Measurements from ENCODE around the gene MFSD2B.

MFSD2B gene

GRCh38 chr2:24008672-24009366, 1.1 kb upstream of the MFSD2B start:
- ATAC-seq = no peak
- TF ChIP-seq PPARA (CRISPR knock-in tag; IDR thresholded peaks at IDR 0.05; ENCODE audit: borderline replicate concordance) (no peak), TCF4 (CRISPR knock-in tag; IDR thresholded peaks at IDR 0.05; ENCODE audit: borderline replicate concordance) (no peak), PATZ1 (CRISPR knock-in tag; IDR thresholded peaks at IDR 0.05; ENCODE audit: borderline replicate concordance) (no peak), ZFP3 (CRISPR knock-in tag; IDR thresholded peaks at IDR 0.05) (no peak), SNAI2 (CRISPR knock-in tag; IDR thresholded peaks at IDR 0.05) (no peak)

- no peak for ATAC-seq
- no peak for TF ChIP-seq ZFP3 (CRISPR knock-in tag; IDR thresholded peaks at IDR 0.05)
- TF ChIP-seq ZNF70 (CRISPR knock-in tag; IDR thresholded peaks at IDR 0.05) = no peak
These were observed 562 bp upstream of the MFSD2B start for GRCh38 chr2:24009367-24009679.

GRCh38 chr2:24010477-24011249, 778 bp downstream of the MFSD2B start:
- peak; percentile 39 for ATAC-seq

GRCh38 chr2:24011250-24012104, 1.6 kb downstream of the MFSD2B start:
- ATAC-seq = no peak
- TF ChIP-seq POU6F1 (CRISPR knock-in tag; IDR thresholded peaks at IDR 0.05; ENCODE audit: borderline replicate concordance, low read depth) (no peak), RARB (CRISPR knock-in tag; IDR thresholded peaks at IDR 0.05) (no peak), SNAI2 (CRISPR knock-in tag; IDR thresholded peaks at IDR 0.05) (no peak), ZNF70 (CRISPR knock-in tag; IDR thresholded peaks at IDR 0.05) (no peak), CSDC2 (CRISPR knock-in tag; IDR thresholded peaks at IDR 0.05) (no peak), ARNTL (CRISPR knock-in tag; IDR thresholded peaks at IDR 0.05; ENCODE audit: borderline replicate concordance, low read depth) (no peak), GLIS3 (CRISPR knock-in tag; IDR thresholded peaks at IDR 0.05) (no peak), ISL1 (CRISPR knock-in tag; IDR thresholded peaks at IDR 0.05) (no peak), ZFP30 (CRISPR knock-in tag; IDR thresholded peaks at IDR 0.05) (no peak), ZFP3 (CRISPR knock-in tag; IDR thresholded peaks at IDR 0.05) (no peak), TOX (CRISPR knock-in tag; IDR thresholded peaks at IDR 0.05; ENCODE audit: borderline replicate concordance) (no peak), PATZ1 (CRISPR knock-in tag; IDR thresholded peaks at IDR 0.05; ENCODE audit: borderline replicate concordance) (no peak), ZC3H10 (CRISPR knock-in tag; IDR thresholded peaks at IDR 0.05) (no peak), ZNF565 (CRISPR knock-in tag; conservative IDR thresholded peaks at IDR 0.05; ENCODE audit: low read depth) (no peak), PPARA (CRISPR knock-in tag; IDR thresholded peaks at IDR 0.05; ENCODE audit: borderline replicate concordance) (no peak)

More at GRCh38 chr2:24010477-24011249, 778 bp downstream of the MFSD2B start:
- TF ChIP-seq POU6F1 (CRISPR knock-in tag; IDR thresholded peaks at IDR 0.05; ENCODE audit: borderline replicate concordance, low read depth) = no peak
- TF ChIP-seq ZNF565 (CRISPR knock-in tag; conservative IDR thresholded peaks at IDR 0.05; ENCODE audit: low read depth) = no peak
- TF ChIP-seq ISL1 (CRISPR knock-in tag; IDR thresholded peaks at IDR 0.05) = no peak
- no peak for TF ChIP-seq TOX (CRISPR knock-in tag; IDR thresholded peaks at IDR 0.05; ENCODE audit: borderline replicate concordance)
- TF ChIP-seq OSR1 (CRISPR knock-in tag; IDR thresholded peaks at IDR 0.05) = no peak
- TF ChIP-seq PATZ1 (CRISPR knock-in tag; IDR thresholded peaks at IDR 0.05; ENCODE audit: borderline replicate concordance) = no peak
- TF ChIP-seq PPARA (CRISPR knock-in tag; IDR thresholded peaks at IDR 0.05; ENCODE audit: borderline replicate concordance) = no peak
